Activated T-helper 1 cell treated with anti-CD3 and anti-CD28 coated beads, Interleukin-12 subunit alpha, Interleukin-12 subunit beta, Interleukin-2, Interleukin-4 antibody, amounts not matched to agents 30 ng/mL and 10 ng/mL and 1 ng/mL, durations not matched to agents 14 hours and 24 hours and 36 hours (primary cell): ENCODE results near the gene ARHGAP30. TPM values are rescaled to one million over a fixed set of nuclear protein-coding genes. Genes with fewer than 3 reads are reported as not detected.

Experiments
- DNase-seq: peaks from one replicate; pipeline ENCODE4 v3.0.0; 2021; ENCODE audit warnings: low spot score
- H3K27ac Mint-ChIP-seq: one replicate; pipeline ENCODE4 v1.8.0; 2021; ENCODE audit warnings: mild to moderate bottlenecking, mixed read lengths
- H3K27me3 Mint-ChIP-seq: one replicate; pipeline ENCODE4 v1.8.0; 2022; ENCODE audit warnings: mild to moderate bottlenecking, moderate library complexity, mixed read lengths; ENCODE audit not compliant: insufficient read depth
- H3K36me3 Mint-ChIP-seq: one replicate; pipeline ENCODE4 v1.8.0; 2021; ENCODE audit warnings: low read depth, mixed read lengths
- H3K4me1 Mint-ChIP-seq: one replicate; pipeline ENCODE4 v1.8.0; 2021; ENCODE audit warnings: low read depth, mixed read lengths
- H3K4me3 Mint-ChIP-seq: one replicate; pipeline ENCODE4 v1.8.0; 2021; ENCODE audit warnings: mild to moderate bottlenecking, moderate library complexity, mixed read lengths
- H3K9me3 Mint-ChIP-seq: one replicate; pipeline ENCODE4 v1.8.0; 2021; ENCODE audit warnings: mixed read lengths
- intact Hi-C: fragments of 100-400 bp; cut with micrococcal nuclease; formaldehyde crosslinking; loops from one replicate; pipeline ENCODE4 v1.15.1; 2024
- total RNA-seq: library from RNA; stranded (reverse); gene quantifications from 2 replicates; pipeline ENCODE4 v1.2.3, GENCODE V29; 2022

ARHGAP30 gene
- total RNA-seq, 1 donor from 2014 or later, result 149 TPM

DNA sequence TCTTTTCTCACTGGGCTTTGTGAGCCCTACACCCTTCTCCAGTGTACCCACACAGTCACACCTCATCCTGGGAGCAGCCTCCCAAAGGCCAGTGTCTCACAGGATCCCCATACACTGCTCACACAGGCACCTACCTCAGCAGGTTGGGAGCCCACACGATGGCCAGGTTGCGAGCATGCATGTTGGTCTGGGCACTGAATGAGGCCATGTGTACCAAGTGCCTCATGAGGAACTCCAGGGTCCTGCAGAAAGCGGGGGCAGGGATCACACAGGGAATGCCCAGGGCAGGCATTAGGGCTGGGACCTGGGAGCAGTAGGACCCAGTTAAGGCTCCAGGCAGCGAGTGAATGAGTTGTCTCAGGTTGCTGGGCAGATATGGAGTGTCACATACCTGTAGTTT is 15.5 kb downstream of the ARHGAP30 start:
- no peaks in the 10 kb centered on the region for H3K9me3 Mint-ChIP-seq
- intact Hi-C loops, result no loop called here

DNA sequence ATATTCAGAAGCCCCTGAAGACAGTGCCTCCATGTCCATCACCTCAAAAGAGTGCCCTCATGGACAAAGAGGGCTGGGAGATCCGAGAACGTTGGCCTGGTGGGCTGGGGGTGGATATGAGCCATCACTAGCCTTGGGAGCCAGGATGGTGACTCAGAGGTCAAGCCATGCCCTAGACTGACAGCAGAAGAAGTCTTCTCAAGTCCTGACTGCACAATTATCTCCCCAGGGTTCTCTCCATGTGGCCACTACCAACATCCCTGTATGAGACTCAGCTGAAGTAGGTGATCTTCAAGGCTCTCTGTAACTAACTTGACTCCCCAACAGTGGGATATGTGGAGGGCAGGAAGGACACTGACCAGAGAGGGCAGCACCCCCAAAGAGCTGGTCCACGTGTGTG is 16.8 kb downstream of the ARHGAP30 start:
- peaks cover 50% of the 10 kb centered on the region for H3K36me3 Mint-ChIP-seq
- intact Hi-C loops, result no loop called here
- H3K27ac Mint-ChIP-seq, result no peak overlapping the region
- no peak overlapping the region for H3K4me3 Mint-ChIP-seq
- H3K4me1 Mint-ChIP-seq, result peaks cover 28% of the 10 kb centered on the region
- no peaks in the 10 kb centered on the region for H3K9me3 Mint-ChIP-seq
- no peaks in the 10 kb centered on the region for H3K27me3 Mint-ChIP-seq
- no peak for DNase-seq

More for the DNA sequence above, 15.5 kb downstream of the ARHGAP30 start:
- H3K4me3 Mint-ChIP-seq, result no peak overlapping the region
- peaks cover 42% of the 10 kb centered on the region for H3K36me3 Mint-ChIP-seq
- H3K27ac Mint-ChIP-seq, result no peak overlapping the region
- peaks cover 20% of the 10 kb centered on the region for H3K4me1 Mint-ChIP-seq
- H3K27me3 Mint-ChIP-seq, result no peaks in the 10 kb centered on the region
- DNase-seq, result no peak

DNA sequence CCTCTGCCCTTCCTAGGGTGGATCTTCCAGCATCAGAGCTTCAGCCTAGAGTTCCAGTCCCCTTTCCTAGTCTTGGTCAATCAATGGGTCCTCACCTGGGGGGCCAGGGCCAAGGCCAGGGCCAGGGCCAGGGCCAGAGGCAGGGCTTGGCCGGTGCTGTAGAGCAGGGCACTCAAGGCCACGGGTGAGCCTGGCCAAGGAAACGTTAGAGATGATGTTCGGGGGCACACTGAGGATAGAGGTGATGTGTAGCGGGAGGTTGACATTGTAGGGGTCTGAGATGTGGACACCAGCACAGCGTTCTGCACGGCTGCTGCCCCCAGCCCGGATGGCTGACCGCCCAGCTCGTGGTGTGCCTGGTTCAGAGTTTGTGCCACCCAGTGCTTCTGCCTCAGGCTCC is 18.5 kb downstream of the ARHGAP30 start:
- Mint-ChIP-seq H3K27me3 (no peaks in the 10 kb centered on the region), H3K4me3 (no peak overlapping the region), H3K4me1 (peaks cover 38% of the 10 kb centered on the region), H3K9me3 (peaks cover 4% of the 10 kb centered on the region), H3K27ac (no peak overlapping the region), H3K36me3 (peaks cover 47% of the 10 kb centered on the region)
- intact Hi-C loops, result no loop called here
- no peak for DNase-seq

DNA sequence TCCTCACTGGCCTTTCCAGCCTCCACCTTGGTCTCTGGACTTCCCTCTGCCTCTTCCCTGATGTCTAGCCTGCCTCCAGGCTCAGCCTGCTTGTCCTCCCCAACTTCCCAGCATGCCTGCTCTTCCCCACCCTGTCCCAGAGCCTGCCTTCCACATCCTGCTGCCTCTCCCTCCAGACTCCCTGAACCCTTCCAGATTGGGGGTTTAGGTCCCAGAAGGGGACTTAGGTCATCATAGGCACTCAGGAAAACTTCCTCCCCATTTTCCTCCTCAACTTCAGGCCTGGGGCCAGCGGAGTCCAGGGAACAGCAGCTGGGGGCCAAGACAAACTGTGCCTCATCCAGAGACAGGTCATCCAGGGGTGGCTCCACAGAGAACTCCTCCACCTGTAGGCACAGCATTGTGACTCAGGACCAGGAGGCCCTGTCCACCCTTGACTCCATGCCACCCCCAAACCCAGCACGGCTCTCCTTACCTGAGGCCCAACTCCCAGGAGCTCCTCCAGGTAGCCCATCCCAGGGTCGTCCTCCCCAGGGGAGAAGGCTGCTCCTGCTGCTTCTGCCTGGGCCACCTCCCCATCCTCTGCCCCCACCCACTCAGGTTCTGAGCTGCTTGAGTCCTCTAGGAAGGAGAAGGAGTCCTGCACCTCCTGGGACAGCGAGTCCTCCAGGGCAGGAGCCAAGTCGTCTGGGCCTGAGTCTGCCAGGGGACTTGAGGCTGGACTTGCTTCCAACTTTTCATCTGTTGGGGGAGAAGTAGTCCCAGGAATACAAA is 20.6 kb downstream of the ARHGAP30 start:
- peaks cover 47% of the 10 kb centered on the region for H3K36me3 Mint-ChIP-seq
- H3K9me3 Mint-ChIP-seq, result peaks cover 4% of the 10 kb centered on the region
- no peak for DNase-seq
- intact Hi-C loops, result loop anchor here (10.0 kb wide), 1 partner anchor 1124 kb away; the partner anchor contains the start of gene TAGLN2
- H3K4me1 Mint-ChIP-seq, result peaks cover 46% of the 10 kb centered on the region
- no peak overlapping the region for H3K4me3 Mint-ChIP-seq
- no peaks in the 10 kb centered on the region for H3K27me3 Mint-ChIP-seq
- H3K27ac Mint-ChIP-seq, result peak overlapping the region; percentile 74

DNA sequence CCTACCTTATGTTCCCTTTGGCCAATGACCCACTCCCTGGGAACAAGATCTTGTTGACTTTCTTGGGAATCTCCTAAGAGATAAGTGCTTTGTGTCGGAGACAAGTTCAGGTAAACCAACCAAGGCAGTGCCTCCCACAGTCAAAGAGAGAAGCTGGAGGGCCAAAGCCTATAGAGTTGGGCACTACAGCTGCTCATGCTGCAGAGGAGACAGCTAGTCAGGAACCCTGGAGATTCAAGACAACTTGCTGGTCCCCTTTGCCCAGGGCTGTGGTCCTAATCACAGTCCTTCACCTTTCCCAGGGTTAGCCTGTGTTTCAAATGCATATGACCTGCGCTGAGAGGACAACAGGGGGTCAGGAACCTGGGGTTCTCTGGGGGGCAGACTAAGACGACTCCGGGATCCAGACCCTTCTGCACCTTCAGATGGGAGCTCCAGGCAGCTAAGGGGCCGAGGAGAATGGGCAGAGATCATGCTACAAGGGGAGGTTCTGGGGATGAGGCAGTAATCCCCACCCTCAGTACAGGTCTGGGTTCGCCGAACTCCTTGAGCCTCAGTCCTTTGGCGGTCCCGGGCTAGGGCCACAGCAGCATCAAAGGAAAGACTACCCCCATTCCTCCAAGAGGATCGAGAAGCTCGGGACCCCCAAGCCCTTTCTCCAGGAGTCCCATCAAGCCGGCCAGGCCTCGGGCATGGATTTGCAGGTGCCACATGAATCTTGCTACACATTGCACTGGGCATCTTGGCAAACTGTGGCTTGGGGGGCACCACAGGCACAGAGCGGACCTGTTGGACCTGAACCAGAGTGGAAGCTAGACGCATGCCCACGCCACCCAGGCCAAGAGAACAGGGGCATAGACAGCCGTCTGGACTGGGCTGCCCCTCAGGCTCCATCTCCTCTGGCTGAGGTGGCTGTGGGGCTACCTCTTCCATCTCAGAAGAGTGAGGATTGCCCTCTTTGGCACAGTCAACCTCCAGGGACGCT is 22.0 kb downstream of the ARHGAP30 start:
- Mint-ChIP-seq H3K4me1 (peaks cover 48% of the 10 kb centered on the region), H3K4me3 (no peak overlapping the region), H3K36me3 (peaks cover 39% of the 10 kb centered on the region), H3K9me3 (peaks cover 4% of the 10 kb centered on the region), H3K27me3 (no peaks in the 10 kb centered on the region), H3K27ac (peak overlapping the region; percentile 96)
- no peak for DNase-seq
- intact Hi-C loops, result loop anchor here (10.0 kb wide), 1 partner anchor 1123 kb away; the partner anchor contains the start of gene TAGLN2

DNA sequence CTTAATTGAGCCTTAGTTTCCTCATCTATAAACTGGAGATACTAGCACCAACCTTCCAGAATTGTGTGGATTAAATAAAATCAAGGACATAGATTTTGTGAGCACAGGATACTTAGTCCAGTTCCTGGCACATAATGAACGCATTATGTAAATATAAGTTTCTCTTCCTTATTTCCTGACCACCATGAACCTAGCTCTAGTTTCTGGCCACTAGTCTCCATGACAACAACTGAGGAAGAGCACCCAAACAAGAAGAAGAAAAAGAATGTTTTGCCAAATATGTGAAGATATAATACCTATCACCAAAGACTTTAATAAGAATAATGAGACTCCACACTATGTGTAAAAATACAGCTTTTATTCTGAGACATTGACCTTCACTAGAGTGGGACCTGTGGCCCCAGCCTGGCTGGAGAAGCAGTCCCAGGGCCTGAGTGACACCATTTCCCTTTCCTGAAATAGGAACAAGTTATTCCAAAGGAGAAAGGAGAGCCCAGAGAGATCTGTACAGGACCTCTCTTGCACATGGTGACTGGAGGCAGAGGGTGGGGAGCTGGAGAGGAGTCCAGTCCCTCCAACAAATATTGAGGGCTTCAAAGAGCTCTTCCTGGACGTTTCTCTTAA is 23.0 kb downstream of the ARHGAP30 start:
- Mint-ChIP-seq H3K9me3 (peaks cover 4% of the 10 kb centered on the region), H3K36me3 (peaks cover 38% of the 10 kb centered on the region), H3K27me3 (no peaks in the 10 kb centered on the region), H3K4me3 (peak overlapping the region; percentile 94), H3K4me1 (peaks cover 50% of the 10 kb centered on the region), H3K27ac (peak overlapping the region; percentile 96)
- no peak for DNase-seq
- intact Hi-C loops, result loop anchor here (1.0 to 10.0 kb wide), 5 partner anchors 8 to 1122 kb away; partner anchors contain the start of genes DEDD, PPOX, TAGLN2 and TSTD1

DNA sequence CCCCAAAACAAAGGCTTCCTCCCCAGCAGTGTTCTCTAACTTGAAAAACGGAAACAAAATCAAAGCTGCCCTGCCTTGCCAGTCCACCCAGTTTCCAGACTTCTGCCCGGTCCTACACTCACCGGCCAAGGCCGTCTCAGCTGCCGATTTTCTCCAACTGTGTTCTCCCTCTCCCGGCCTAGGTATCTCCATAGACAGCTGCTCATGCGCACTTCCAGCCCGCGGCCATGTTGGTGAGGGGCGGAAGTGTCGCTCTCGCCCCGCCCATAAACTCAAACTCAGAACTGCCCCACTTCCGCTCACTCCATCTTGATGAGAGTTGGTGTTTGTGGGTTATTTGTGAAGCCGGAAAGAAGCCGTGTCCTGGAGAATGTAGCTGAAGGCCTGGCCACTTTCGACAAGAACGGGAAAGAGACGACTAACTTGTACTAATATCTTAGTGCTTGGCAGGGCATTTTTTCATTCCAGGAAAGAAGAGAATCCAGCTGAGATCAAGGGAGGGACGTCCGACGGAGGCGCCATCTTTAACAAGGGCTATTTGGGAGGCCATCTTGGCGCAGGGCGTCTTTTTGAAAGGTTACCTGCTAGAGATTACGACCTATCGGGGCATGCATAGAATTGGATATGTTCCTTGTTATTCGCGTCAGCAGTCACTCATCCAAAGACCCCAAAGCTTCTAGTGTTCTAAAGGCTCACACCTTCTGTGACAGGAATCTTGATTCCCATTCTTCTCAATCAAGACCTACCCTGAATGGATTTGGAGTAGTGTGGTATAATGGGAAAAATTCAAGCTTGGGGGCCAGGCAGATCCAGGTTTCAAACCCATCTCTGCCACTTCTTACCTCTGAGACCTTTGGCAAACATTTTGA is 23.7 kb downstream of the ARHGAP30 start, which contains the start of gene USF1:
TSS of gene USF1 (minus strand) at position 242 of the 869 bp plus-strand sequence. CDS start 2,702 bp downstream, outside the sequence.
- intact Hi-C loops, result loop anchor here (1.0 to 10.0 kb wide), 9 partner anchors 8 to 1121 kb away; partner anchors contain the start of genes DEDD, PPOX, TAGLN2 and TSTD1

DNA sequence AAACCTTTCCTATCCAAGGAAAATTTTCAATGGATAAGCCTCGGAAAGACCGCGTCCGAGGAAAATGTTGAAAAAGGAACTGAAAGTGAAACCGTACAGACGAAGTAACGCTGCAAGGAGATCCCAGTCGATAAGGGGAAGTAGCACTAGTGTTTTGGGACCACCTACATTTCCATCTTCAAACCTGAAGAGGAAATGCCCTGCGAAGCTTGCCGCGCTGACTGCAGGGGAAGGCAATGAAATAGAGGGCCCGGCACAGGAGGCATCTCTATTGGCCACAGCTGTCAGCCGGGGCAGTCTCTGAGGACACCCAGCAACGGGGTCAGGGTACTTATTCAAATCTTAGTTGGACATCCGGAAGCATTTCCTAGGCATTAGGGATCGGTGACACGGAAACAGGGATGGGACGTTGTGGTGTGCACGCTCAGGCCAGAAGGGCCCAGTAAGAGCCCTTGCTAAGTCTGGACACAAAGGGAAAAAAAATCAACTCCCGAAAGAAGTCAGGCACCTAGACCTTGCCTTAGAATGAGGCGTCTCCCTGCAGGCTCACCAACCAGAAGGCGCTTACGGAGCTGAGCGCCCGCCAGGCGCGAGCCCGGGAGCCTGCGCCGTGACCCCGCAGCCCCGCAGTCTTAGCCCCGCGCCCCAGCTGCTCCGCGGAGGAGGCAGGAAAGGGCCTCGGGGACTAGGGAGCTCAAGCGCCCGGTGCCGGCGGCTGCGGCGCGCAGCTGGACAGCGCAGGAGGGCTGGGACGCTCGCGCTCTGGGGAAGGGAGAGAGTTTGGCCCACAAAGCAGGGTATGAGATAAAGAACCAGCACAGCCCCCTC is 24.6 kb downstream of the ARHGAP30 start:
- peaks cover 4% of the 10 kb centered on the region for H3K9me3 Mint-ChIP-seq
- peak overlapping the region; percentile 94 for H3K4me3 Mint-ChIP-seq
- H3K36me3 Mint-ChIP-seq, result peaks cover 42% of the 10 kb centered on the region
- intact Hi-C loops, result loop anchor here (1.0 to 10.0 kb wide), 5 partner anchors 52 to 1120 kb away; partner anchors contain the start of genes TAGLN2 and USP21
- peak overlapping the region; percentile 97 for H3K27ac Mint-ChIP-seq
- no peaks in the 10 kb centered on the region for H3K27me3 Mint-ChIP-seq
- DNase-seq, result peak; percentile 60
- peaks cover 55% of the 10 kb centered on the region for H3K4me1 Mint-ChIP-seq

More for the DNA sequence above, 23.7 kb downstream of the ARHGAP30 start, which contains the start of gene USF1:
- peak; percentile 92 for DNase-seq
- Mint-ChIP-seq H3K36me3 (peaks cover 40% of the 10 kb centered on the region), H3K4me3 (peak within 1 kb of the TSS; percentile 94), H3K27me3 (no peaks in the 10 kb centered on the region), H3K4me1 (peaks cover 55% of the 10 kb centered on the region), H3K9me3 (peaks cover 4% of the 10 kb centered on the region), H3K27ac (peak within 1 kb of the TSS; percentile 97)

DNA sequence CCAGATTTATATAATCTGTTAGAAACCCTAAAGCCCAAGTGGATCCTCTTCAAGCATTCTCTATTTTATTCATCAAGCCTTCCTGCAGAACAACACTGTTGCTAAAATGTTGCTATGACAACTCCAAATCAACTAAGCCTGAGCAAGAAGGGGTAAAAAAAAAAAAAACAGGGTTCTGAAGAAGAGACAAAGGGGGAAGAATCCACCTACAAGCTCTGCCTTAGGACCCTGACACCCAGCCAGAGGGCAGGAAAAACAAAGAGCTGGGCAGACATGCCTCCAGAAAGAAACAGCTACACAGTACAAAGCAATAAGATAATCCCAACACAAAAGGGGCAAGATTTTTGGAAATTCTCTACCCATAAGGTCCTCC is 25.2 kb downstream of the ARHGAP30 start:
- peak overlapping the region; percentile 97 for H3K27ac Mint-ChIP-seq
- H3K4me1 Mint-ChIP-seq, result peaks cover 55% of the 10 kb centered on the region
- no peak for DNase-seq
- peaks cover 4% of the 10 kb centered on the region for H3K9me3 Mint-ChIP-seq
- H3K4me3 Mint-ChIP-seq, result peak overlapping the region; percentile 94
- H3K27me3 Mint-ChIP-seq, result no peaks in the 10 kb centered on the region
- intact Hi-C loops, result loop anchor here (2.0 to 10.0 kb wide), 2 partner anchors 114 to 1120 kb away; partner anchors contain the start of genes TAGLN2 and USP21
- H3K36me3 Mint-ChIP-seq, result peaks cover 47% of the 10 kb centered on the region

DNA sequence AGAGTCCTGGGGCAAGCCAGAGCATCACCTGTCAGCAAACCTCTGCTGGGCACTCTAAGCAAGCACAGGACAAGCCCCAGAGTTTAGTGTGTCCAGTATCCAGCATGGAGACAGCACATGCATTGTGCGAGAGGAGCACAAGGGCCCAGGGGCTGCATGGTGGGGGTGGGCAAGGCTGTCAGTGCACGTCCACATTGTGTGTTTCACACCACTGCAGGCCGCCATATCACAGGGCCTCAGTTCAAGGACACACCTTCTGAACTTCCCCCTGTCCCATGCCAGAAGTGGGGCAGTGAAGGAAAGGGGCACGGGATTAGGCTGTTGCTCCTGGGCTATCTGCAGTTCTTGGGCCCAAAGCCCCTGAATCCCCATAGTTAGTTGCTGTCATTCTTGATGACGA is 30.1 kb downstream of the ARHGAP30 start:
- Mint-ChIP-seq H3K27me3 (no peaks in the 10 kb centered on the region), H3K4me1 (peaks cover 48% of the 10 kb centered on the region), H3K9me3 (no peaks in the 10 kb centered on the region), H3K4me3 (peak overlapping the region; percentile 82), H3K27ac (peak overlapping the region; percentile 90), H3K36me3 (peaks cover 28% of the 10 kb centered on the region)
- no peak for DNase-seq
- intact Hi-C loops, result loop anchor here (2.0 kb wide), 2 partner anchors 49 to 79 kb away; partner anchors contain the start of genes NIT1 and PFDN2

DNA sequence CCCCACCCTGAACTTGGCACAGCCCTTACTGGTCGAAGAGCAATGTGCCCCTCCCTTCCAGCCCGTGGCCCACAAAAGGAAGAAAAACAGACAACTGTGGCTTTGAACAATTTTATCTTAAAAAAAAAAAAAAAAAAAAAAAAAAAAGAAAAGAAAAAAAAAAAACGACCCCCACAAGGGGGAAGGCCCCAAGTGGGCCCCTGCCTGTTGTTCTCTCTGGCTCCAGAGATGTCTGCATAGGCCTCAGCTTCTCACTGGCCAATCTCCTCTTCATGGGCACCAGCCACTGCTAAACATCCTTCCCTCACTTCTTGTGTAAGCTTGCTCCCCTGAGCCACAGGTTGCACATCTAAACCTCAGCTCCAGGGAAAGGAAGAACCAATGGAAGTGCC is 30.5 kb downstream of the ARHGAP30 start:
- H3K36me3 Mint-ChIP-seq, result peaks cover 28% of the 10 kb centered on the region
- intact Hi-C loops, result loop anchor here (2.0 kb wide), 2 partner anchors 48 to 80 kb away; partner anchors contain the start of genes NIT1 and PFDN2
- H3K9me3 Mint-ChIP-seq, result no peaks in the 10 kb centered on the region
- no peak for DNase-seq
- H3K4me3 Mint-ChIP-seq, result peak overlapping the region; percentile 89
- peaks cover 44% of the 10 kb centered on the region for H3K4me1 Mint-ChIP-seq
- H3K27ac Mint-ChIP-seq, result peak overlapping the region; percentile 93
- no peaks in the 10 kb centered on the region for H3K27me3 Mint-ChIP-seq
